ENCODE data around the gene PROCA1.

The PROCA1 gene

DNA sequence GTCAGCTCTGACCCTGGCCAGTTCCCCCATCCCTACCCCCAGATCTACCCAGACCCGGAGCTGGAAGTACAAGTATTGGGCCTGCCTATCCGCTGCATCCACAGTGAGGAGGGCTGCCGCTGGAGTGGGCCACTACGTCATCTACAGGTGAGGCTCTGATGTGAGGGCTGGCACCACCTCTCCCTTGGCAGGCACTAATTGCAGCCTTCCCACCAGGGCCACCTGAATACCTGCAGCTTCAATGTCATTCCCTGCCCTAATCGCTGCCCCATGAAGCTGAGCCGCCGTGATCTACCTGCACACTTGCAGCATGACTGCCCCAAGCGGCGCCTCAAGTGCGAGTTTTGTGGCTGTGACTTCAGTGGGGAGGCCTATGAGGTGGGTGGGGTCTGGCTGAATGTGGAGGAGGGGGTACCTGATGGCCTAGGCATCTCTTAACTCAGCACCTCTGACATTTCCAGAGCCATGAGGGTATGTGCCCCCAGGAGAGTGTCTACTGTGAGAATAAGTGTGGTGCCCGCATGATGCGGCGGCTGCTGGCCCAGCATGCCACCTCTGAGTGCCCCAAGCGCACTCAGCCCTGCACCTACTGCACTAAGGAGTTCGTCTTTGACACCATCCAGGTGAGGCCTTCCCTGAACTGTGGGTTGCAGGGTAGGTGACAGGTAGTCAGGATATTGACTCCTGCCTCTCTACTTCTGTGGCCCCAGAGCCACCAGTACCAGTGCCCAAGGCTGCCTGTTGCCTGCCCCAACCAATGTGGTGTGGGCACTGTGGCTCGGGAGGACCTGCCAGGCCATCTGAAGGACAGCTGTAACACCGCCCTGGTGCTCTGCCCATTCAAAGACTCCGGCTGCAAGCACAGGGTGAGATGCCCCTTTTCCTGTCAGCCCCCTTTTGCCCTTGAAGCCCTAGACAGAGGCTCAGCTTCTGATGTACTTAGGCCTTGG lies 36.4 kb upstream of the PROCA1 start:
- no peak overlapping the region for H3K9ac ChIP-seq (ENCODE audit: low read depth, low read length)
- H3K4me1 ChIP-seq (ENCODE audit: insufficient read depth, low read length), result peaks cover 18% of the 10 kb centered on the region; the same call in 1 of the 2 replicates
- no peaks in the 10 kb centered on the region for H3K9me3 ChIP-seq (ENCODE audit: control insufficient read depth, insufficient read depth, low read length)
- peaks cover 33% of the 10 kb centered on the region for H3K36me3 ChIP-seq (ENCODE audit: insufficient read depth, low read length)

- Histone ChIP-seq H3K9ac (ENCODE audit: low read depth, low read length) (no peak overlapping the region), H3K36me3 (ENCODE audit: insufficient read depth, low read length) (peaks cover 33% of the 10 kb centered on the region), H3K4me1 (ENCODE audit: insufficient read depth, low read length) (peaks cover 21% of the 10 kb centered on the region; the same call in 1 of the 2 replicates)
Observed at GRCh38 chr17:28747051-28747691, 35.5 kb upstream of the PROCA1 start.

DNA sequence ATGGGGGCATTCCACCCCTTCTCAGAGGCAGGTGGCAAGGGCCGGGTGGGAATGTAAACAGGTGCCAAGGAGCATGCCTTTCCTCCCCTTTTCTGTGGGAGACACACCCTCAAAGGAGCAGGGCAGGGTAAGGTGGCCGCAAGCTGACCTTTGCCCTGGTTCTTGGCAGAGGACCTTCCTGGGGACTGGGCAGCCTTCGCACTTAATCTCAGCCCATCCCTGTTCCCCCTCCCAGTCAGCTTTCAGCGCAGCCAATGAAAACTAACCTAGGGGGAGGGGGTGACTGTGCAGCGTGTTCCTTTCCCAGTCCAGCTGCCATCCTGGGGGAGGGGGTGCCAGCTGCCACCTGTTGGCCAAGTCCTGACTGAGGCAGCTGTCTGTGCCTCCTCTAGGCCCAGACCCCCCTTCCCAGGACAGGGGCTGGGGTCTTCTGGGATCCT lies 34.9 kb upstream of the PROCA1 start:
- H3K9me3 ChIP-seq (ENCODE audit: control insufficient read depth, insufficient read depth, low read length), result no peaks in the 10 kb centered on the region
- H3K36me3 ChIP-seq (ENCODE audit: insufficient read depth, low read length), result peaks cover 33% of the 10 kb centered on the region
- peaks cover 25% of the 10 kb centered on the region; the same call in 1 of the 2 replicates for H3K4me1 ChIP-seq (ENCODE audit: insufficient read depth, low read length)
- peak overlapping the region; percentile 4; the same call in 1 of the 2 replicates for H3K9ac ChIP-seq (ENCODE audit: low read depth, low read length)

More at GRCh38 chr17:28747051-28747691, 35.5 kb upstream of the PROCA1 start:
- H3K9me3 ChIP-seq (ENCODE audit: control insufficient read depth, insufficient read depth, low read length), result no peaks in the 10 kb centered on the region

DNA sequence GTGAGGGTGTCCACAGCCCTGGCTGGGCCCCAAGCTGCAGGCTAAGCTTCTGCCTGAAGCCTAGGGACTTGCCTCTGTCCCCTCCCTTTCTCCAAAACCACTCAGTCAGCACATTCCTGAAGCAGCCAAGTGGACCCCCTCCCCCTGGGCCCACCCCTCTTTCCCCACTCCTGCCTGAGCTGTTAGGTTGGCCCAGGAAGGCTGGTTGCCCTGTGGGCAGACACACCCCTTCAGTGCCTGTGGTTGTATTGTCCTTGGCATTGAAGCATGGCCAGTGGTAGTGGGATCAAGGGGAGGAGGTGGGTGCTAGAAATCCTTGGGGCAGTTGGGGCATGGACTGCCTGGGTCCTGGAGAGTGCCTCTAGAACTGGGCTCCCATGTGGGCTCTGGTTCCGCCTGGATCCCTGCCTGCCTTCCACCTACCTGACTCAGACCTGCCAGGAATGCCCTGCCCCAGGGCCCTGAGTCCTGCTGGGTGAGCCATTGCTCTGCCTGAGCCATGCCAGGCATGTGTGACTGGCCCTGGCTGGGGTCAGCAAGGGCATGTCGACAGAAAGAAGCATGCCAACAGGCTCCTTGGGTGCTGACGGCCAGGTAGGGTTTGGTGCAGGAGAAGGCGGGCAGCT lies 34.2 kb upstream of the PROCA1 start:
- Histone ChIP-seq H3K36me3 (ENCODE audit: insufficient read depth, low read length) (peaks cover 31% of the 10 kb centered on the region), H3K9me3 (ENCODE audit: control insufficient read depth, insufficient read depth, low read length) (no peaks in the 10 kb centered on the region), H3K9ac (ENCODE audit: low read depth, low read length) (peak overlapping the region; percentile 96), H3K4me1 (ENCODE audit: insufficient read depth, low read length) (peaks cover 25% of the 10 kb centered on the region; the same call in 1 of the 2 replicates)

DNA sequence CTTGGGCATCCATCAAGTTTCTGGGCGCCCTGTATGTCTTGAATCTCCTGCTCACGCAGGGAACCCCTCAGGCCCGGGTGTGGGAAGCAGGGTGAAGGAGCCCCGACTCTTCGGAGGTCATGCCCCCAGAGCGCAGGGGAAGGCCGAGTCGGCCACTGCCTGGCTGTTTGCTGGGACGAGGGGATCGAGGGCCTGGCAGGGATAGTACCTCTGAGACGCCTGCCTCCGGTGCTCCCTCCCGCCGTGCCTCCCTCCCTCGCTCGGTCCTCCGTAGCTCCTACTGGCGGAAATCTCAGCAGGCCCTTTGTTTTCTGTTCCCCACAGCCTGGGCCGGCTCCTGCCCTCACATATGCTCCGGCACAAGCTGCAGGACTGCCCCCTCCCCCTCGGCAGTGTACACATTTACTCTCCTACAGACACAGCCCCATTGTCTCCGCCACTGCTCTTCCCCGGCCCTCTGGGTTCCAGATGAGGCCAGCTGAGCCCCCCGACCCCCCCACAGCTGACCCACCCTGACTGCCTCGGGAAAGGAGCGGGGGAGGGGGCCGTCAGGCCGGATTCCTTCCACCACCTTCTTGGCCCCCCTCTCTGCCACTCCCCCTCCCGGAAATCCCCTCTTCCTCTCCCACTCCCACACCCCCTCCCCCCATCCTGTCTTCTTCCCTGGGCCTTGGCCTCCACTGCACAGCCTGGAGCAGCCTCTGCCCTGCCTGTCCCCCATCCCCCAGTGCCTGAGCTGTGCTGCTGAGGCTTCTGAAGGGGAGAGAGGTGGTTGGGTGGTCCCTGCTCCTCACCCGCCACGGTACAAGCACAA lies 33.5 kb upstream of the PROCA1 start:
- peaks cover 24% of the 10 kb centered on the region for H3K36me3 ChIP-seq (ENCODE audit: insufficient read depth, low read length)
- no peaks in the 10 kb centered on the region for H3K9me3 ChIP-seq (ENCODE audit: control insufficient read depth, insufficient read depth, low read length)
- peaks cover 18% of the 10 kb centered on the region; the same call in 1 of the 2 replicates for H3K4me1 ChIP-seq (ENCODE audit: insufficient read depth, low read length)
- peak overlapping the region; percentile 96 for H3K9ac ChIP-seq (ENCODE audit: low read depth, low read length)

DNA sequence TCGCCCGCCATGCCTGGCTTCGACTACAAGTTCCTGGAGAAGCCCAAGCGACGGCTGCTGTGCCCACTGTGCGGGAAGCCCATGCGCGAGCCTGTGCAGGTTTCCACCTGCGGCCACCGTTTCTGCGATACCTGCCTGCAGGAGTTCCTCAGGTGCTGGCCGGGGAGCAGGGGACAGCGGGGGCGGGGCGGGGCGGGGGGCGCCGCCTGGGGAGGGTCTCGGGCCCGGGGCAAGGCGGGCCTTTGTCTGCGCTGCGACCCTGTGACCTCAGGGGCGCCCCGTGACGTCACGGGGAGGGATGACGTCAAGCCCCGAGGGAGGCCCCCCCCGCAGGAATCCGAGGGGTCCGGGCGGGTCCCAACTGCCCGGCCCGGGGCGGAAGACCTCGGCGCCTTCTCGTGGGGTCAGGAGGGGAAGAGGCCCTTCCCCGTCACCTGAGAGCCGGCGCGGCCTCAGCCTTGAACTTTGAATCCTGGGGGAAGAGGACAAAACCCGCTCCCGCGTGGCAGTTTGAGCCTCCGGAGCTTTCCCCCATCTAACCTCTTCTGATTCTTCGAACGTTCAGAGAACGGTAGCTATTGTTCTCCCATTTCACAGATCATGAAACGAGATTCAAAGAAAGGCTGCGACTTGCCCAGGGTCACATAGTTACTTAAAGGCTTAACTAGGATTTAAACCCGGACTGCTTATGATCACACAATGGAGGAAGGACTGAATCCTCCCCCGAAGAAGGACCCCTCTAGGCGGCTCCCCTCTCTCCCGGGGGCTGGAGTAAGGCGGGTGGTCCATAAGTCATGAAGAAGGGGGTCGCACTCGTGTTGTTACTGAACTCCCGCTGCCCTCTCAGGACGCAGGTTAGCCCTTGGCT lies 32.6 kb upstream of the PROCA1 start:
- H3K36me3 ChIP-seq (ENCODE audit: insufficient read depth, low read length), result peaks cover 24% of the 10 kb centered on the region
- peak overlapping the region; percentile 96 for H3K9ac ChIP-seq (ENCODE audit: low read depth, low read length)
- peaks cover 18% of the 10 kb centered on the region; the same call in 1 of the 2 replicates for H3K4me1 ChIP-seq (ENCODE audit: insufficient read depth, low read length)
- H3K9me3 ChIP-seq (ENCODE audit: control insufficient read depth, insufficient read depth, low read length), result no peaks in the 10 kb centered on the region

DNA sequence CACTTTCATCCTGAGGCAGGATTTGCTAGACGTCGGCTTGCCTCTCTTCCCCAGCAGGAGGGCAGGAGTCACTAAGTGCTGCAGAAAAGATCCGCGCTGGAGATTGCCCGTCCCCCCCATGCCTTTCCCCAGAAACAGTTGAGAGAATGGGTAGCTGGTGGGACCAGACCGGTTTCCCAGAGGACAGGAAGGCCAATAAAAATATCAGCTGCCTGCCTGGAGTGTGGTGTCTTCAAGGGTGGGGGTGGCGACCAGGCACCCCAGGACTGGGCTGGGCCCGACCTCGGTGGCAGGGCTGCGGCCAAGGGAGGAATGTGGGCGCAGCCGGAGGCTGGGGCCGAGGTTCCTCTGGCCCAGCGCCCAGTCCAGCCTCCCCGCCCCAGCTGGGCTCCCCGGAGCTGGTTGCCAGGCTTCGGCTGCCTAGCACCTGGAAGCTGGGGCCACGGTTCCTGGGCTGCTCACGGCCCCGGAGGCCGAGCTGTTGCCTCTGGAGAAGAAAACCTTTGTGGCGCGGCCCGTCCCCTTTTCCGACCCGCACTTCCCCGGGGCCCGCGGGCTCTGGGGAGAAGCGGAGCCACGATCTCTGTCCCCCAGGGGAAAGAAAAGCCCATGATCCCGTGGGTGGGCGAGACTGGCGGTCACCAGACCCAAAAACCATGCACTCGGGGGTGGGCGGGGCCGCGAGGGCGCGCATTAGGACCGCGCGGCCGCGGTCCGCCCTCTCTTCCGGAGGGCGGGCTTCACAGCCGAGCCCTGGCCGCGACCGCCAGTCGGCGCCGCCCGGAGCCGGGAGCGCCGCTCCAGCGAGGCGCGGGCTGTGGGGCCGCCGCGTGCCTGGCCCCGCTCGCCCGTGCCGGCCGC lies 31.8 kb upstream of the PROCA1 start, which contains the start of gene TRAF4:
Gene TRAF4, plus strand, starts transcription at position 769 of the 861 bp plus-strand sequence. CDS start 102 bp downstream, outside the sequence.
- peak within 1 kb of the TSS; percentile 96 for H3K9ac ChIP-seq (ENCODE audit: low read depth, low read length)
- no peaks in the 10 kb centered on the region for H3K9me3 ChIP-seq (ENCODE audit: control insufficient read depth, insufficient read depth, low read length)
- H3K36me3 ChIP-seq (ENCODE audit: insufficient read depth, low read length), result peaks cover 24% of the 10 kb centered on the region
- H3K4me1 ChIP-seq (ENCODE audit: insufficient read depth, low read length), result peaks cover 18% of the 10 kb centered on the region; the same call in 1 of the 2 replicates

DNA sequence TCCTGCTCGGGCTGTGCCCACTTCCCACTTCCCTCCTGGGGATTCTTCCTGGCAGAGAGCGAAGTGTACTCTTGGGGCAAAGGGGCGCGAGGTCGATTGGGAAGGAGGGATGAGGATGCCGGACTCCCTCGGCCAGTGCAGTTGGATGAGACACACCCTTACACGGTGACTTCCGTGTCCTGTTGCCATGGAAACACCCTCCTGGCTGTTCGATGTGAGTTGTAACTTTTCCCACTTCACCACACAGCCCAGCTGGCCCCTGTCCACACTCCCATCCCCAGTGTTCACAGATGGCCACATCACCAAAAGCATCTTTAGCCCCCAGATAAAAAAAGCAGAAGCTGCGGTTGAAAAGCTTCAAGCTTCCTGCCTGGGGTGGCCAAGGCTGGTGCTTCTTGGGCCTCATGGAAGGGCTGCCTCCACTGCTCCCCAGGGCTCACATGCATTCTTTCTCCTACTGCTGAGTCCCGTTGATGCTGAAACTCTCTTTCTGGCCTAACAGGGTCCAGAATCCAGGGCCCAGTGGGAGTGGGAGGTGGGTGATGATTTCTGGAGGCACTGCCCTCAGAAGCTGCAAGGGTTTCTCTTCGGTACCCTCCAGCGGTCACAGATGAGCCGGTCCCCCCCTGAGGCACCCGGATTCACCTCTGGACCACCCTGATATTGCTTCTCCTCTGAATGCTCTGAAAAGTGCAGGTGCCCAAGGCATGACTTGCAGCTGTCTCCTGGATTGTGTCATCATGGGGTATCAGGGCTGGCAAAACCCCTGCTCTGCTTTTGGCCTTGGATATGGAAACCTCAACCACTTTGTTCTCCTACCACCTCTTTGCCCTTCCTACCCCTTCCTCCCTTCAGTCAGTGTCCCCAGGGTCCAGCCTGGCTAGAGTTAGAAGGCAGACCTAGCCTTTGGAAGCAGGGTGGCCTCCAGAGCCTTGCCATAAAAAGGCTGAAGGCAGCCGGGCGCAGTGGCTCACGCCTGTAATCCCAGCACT lies 30.0 kb upstream of the PROCA1 start:
- no peak overlapping the region for H3K9ac ChIP-seq (ENCODE audit: low read depth, low read length)

DNA sequence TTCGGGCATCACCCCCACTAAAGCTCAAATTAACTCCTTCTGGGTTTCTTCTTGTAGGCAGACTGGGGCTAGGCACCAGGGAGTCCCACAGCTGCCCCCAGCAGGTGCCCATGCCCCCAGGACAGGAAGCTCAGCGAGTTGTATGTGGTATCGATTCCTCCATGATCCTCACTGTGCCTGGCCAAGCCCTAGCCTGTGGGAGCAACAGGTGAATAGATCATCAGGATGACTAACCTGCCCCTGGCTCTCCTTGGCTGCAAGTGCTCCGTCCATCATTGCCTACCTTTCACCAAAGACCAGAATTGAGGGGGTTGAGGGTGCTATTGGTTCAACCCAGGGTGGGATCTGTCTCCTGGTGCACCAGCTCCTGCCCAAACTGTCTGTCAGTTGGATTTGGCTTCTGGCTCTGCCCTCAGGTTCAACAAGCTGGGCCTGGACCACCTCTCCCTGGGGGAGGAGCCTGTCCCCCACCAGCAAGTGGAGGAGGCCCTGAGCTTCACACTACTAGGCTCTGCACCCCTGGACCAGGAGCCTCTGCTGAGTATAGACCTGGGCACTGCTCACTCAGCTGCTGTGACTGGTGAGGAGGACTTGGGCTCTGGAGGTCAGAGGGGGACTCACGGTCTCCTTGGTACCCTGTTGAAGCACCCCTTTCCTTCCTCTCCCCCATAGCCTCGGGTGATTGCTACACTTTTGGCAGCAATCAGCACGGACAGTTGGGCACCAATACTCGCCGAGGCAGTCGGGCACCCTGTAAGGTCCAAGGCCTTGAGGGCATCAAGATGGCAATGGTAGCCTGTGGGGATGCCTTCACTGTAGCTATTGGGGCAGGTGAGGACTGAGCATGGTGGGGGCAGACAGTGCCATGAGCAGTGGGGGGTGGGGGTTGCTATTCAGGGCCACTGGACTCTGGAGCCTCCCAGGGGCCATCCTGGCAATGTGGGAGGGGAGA lies 29.0 kb upstream of the PROCA1 start:
- Histone ChIP-seq H3K36me3 (ENCODE audit: insufficient read depth, low read length) (peaks cover 3% of the 10 kb centered on the region; the same call in 1 of the 2 replicates), H3K4me1 (ENCODE audit: insufficient read depth, low read length) (peaks cover 7% of the 10 kb centered on the region; the same call in 1 of the 2 replicates), H3K9ac (ENCODE audit: low read depth, low read length) (no peak overlapping the region), H3K9me3 (ENCODE audit: control insufficient read depth, insufficient read depth, low read length) (no peaks in the 10 kb centered on the region)

More for the DNA sequence above, 30.0 kb upstream of the PROCA1 start:
- H3K36me3 ChIP-seq (ENCODE audit: insufficient read depth, low read length), result peaks cover 7% of the 10 kb centered on the region
- H3K4me1 ChIP-seq (ENCODE audit: insufficient read depth, low read length), result peaks cover 15% of the 10 kb centered on the region; the same call in 1 of the 2 replicates
- H3K9me3 ChIP-seq (ENCODE audit: control insufficient read depth, insufficient read depth, low read length), result no peaks in the 10 kb centered on the region

- Histone ChIP-seq H3K4me1 (ENCODE audit: insufficient read depth, low read length) (peaks cover 7% of the 10 kb centered on the region; the same call in 1 of the 2 replicates), H3K9me3 (ENCODE audit: control insufficient read depth, insufficient read depth, low read length) (no peaks in the 10 kb centered on the region), H3K36me3 (ENCODE audit: insufficient read depth, low read length) (peaks cover 5% of the 10 kb centered on the region; the same call in 1 of the 2 replicates), H3K9ac (ENCODE audit: low read depth, low read length) (no peak overlapping the region)
Observed at GRCh38 chr17:28738680-28739384, 27.1 kb upstream of the PROCA1 start.

All from ES-I3 (cell line).